ENCODE results near the gene VAV2.

VAV2 gene

GRCh38 chr9:133932633-133933032 lies 59.5 kb downstream of the VAV2 start:
- no peak for DNase-seq (ENCODE audit: low read depth)
- H3K4me3 ChIP-seq (ENCODE audit: control insufficient read depth, low read depth, low read length), result no peak overlapping the region
- TF ChIP-seq, protein P1, sequence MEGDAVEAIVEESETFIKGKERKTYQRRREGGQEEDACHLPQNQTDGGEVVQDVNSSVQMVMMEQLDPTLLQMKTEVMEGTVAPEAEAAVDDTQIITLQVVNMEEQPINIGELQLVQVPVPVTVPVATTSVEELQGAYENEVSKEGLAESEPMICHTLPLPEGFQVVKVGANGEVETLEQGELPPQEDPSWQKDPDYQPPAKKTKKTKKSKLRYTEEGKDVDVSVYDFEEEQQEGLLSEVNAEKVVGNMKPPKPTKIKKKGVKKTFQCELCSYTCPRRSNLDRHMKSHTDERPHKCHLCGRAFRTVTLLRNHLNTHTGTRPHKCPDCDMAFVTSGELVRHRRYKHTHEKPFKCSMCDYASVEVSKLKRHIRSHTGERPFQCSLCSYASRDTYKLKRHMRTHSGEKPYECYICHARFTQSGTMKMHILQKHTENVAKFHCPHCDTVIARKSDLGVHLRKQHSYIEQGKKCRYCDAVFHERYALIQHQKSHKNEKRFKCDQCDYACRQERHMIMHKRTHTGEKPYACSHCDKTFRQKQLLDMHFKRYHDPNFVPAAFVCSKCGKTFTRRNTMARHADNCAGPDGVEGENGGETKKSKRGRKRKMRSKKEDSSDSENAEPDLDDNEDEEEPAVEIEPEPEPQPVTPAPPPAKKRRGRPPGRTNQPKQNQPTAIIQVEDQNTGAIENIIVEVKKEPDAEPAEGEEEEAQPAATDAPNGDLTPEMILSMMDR (conservative IDR thresholded peaks at IDR 0.05; ENCODE audit: control insufficient read depth, insufficient read depth, low read depth, low read length), result no peak

GRCh38 chr9:133932181-133932580 lies 59.9 kb downstream of the VAV2 start:
- no peak for DNase-seq (ENCODE audit: low read depth)
- H3K4me3 ChIP-seq (ENCODE audit: control insufficient read depth, low read depth, low read length), result no peak overlapping the region
- TF ChIP-seq, protein P1 (conservative IDR thresholded peaks at IDR 0.05; ENCODE audit: control insufficient read depth, insufficient read depth, low read depth, low read length), result no peak

- no peak for DNase-seq (ENCODE audit: low read depth)
- H3K4me3 ChIP-seq (ENCODE audit: control insufficient read depth, low read depth, low read length), result no peak overlapping the region
- TF ChIP-seq, protein P1 (conservative IDR thresholded peaks at IDR 0.05; ENCODE audit: control insufficient read depth, insufficient read depth, low read depth, low read length), result no peak
Measured at GRCh38 chr9:133930682-133931485, 61.2 kb downstream of the VAV2 start.

GRCh38 chr9:133930046-133930681 lies 62.0 kb downstream of the VAV2 start:
- DNase-seq (ENCODE audit: low read depth), result no peak
- TF ChIP-seq, protein P1 (conservative IDR thresholded peaks at IDR 0.05; ENCODE audit: control insufficient read depth, insufficient read depth, low read depth, low read length), result no peak
- no peak overlapping the region for H3K4me3 ChIP-seq (ENCODE audit: control insufficient read depth, low read depth, low read length)

DNA sequence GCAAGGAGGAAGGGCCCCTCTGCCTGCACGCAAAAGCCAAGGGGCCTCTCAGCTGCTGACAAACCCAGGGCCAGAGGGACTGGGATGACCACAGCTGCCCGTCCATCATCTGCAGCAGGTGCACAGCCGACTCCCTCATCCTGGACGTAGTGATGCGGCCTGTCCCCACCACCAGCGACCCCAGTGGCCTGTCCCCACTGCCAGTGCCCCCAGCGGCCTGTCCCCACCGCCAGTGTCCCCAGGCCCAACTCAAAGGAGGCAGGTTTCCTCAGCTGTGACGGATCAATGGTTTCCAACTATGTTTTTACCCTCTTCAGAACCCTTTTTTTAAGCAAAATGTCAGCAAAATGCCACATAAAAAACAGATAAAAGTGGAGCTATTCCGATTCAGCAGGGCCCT lies 62.5 kb downstream of the VAV2 start:
- no peak for DNase-seq (ENCODE audit: low read depth)
- TF ChIP-seq, protein P1 (conservative IDR thresholded peaks at IDR 0.05; ENCODE audit: control insufficient read depth, insufficient read depth, low read depth, low read length), result no peak
- H3K4me3 ChIP-seq (ENCODE audit: control insufficient read depth, low read depth, low read length), result no peak overlapping the region

GRCh38 chr9:133928248-133928764 lies 63.8 kb downstream of the VAV2 start:
- H3K4me3 ChIP-seq (ENCODE audit: control insufficient read depth, low read depth, low read length), result no peak overlapping the region
- no peak for DNase-seq (ENCODE audit: low read depth)
- TF ChIP-seq, protein P1 (conservative IDR thresholded peaks at IDR 0.05; ENCODE audit: control insufficient read depth, insufficient read depth, low read depth, low read length), result no peak

Data from fibroblast of mammary gland (primary cell).